GM12801 (cell line): ENCODE measurements around the gene GSTA4.

Source experiments
- CTCF ChIP-seq: IDR thresholded peaks from one replicate; pipeline ENCODE4 v1.5.1; 2011; ENCODE audit warnings: control low read depth; ENCODE audit not compliant: insufficient read length; ENCODE audit errors: extremely low read depth

GSTA4 gene

GRCh38 chr6:52999456-52999855 is 4.4 kb upstream of the GSTA4 start:
- no peak for TF ChIP-seq CTCF

GRCh38 chr6:52998603-52999002 is 3.5 kb upstream of the GSTA4 start:
- TF ChIP-seq CTCF: no peak

- TF ChIP-seq CTCF: no peak
These were observed 995 bp upstream of the GSTA4 start for GRCh38 chr6:52995913-52996645.

- no peak for TF ChIP-seq CTCF
These were observed 320 bp downstream of the GSTA4 start for GRCh38 chr6:52994839-52995088.

- no peak for TF ChIP-seq CTCF
These were observed 849 bp downstream of the GSTA4 start for GRCh38 chr6:52994031-52994838.

- TF ChIP-seq CTCF: no peak
These were observed 1.8 kb downstream of the GSTA4 start for GRCh38 chr6:52992980-52993920.

GRCh38 chr6:52990342-52990741 is 4.7 kb downstream of the GSTA4 start:
- no peak for TF ChIP-seq CTCF
